ENCODE results near the gene FOXK1. TPM values are rescaled to one million over a fixed set of nuclear protein-coding genes. Genes with fewer than 3 reads are reported as not detected.

The FOXK1 gene
- total RNA-seq, 1 donor from 2014 or later, result 53.6 TPM

DNA sequence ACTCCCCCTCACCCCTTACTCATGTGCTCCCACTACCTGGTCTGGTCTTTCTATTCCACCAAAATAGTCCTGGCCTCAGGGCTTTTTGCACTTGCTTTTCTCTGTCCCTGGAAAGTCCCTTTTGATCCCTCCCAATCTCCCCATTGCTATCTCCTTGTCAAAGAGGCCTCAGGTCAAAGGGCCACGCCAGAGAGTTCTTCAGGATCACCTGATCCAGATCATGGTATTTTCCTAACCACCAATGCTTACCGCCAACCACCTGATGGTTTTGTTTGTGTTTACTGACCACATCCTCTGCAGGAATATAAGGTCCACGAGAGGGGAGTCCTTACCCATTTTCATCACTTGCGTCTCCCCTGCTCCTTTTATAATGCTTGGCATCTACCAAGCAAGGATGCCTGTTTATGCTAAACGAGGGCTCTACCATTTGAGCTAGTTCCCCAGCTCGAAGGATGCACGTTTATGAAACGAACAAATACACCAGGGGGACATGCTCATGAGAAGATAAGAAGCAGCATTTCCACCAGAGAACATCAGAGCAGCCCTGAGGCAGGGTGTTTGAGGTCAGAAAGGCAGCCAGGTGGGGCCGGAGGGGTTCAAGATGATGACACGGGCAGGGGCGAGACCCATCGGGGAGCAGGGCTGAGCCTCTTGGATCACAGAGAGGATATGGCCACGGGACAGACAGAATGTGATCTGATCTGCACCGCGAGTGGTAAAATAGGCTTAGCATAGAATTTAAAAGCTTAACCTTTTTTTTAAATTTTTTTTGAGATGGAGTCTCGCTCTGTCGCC is 43.1 kb upstream of the FOXK1 start:
- Histone ChIP-seq H4K20me1 (ENCODE audit: insufficient read depth, low read length) (no peaks in the 10 kb centered on the region), H3K9me3 (ENCODE audit: insufficient read depth, low read depth, low read length) (no peaks in the 10 kb centered on the region), H3K9ac (ENCODE audit: low read length) (no peak overlapping the region), H3K36me3 (ENCODE audit: insufficient read depth, low read length) (no peaks in the 10 kb centered on the region), H3K4me2 (ENCODE audit: low read length) (no peak overlapping the region), H3K4me1 (ENCODE audit: insufficient read depth, low read length) (peaks cover 12% of the 10 kb centered on the region), H3K27me3 (ENCODE audit: insufficient read depth, low read length) (no peaks in the 10 kb centered on the region), H3K27ac (ENCODE audit: low read depth, low read length) (no peak overlapping the region), H3K4me3 (ENCODE audit: insufficient read depth, low read depth, low read length) (no peak overlapping the region), H2AFZ (ENCODE audit: low read depth, low read length) (no peak overlapping the region), H3K79me2 (ENCODE audit: insufficient read depth, low read length) (no peaks in the 10 kb centered on the region)
- Mint-ChIP-seq H3K27me3 (ENCODE audit: low read depth, unreplicated experiment) (peaks cover 8% of the 10 kb centered on the region), H3K4me3 (ENCODE audit: unreplicated experiment) (no peak overlapping the region), H3K27ac (ENCODE audit: unreplicated experiment) (no peak overlapping the region), H3K4me1 (ENCODE audit: low read depth, unreplicated experiment) (no peaks in the 10 kb centered on the region), H3K36me3 (ENCODE audit: low read depth, unreplicated experiment) (no peaks in the 10 kb centered on the region), H3K9me3 (ENCODE audit: unreplicated experiment) (peaks cover 4% of the 10 kb centered on the region)
- TF ChIP-seq, protein P1, sequence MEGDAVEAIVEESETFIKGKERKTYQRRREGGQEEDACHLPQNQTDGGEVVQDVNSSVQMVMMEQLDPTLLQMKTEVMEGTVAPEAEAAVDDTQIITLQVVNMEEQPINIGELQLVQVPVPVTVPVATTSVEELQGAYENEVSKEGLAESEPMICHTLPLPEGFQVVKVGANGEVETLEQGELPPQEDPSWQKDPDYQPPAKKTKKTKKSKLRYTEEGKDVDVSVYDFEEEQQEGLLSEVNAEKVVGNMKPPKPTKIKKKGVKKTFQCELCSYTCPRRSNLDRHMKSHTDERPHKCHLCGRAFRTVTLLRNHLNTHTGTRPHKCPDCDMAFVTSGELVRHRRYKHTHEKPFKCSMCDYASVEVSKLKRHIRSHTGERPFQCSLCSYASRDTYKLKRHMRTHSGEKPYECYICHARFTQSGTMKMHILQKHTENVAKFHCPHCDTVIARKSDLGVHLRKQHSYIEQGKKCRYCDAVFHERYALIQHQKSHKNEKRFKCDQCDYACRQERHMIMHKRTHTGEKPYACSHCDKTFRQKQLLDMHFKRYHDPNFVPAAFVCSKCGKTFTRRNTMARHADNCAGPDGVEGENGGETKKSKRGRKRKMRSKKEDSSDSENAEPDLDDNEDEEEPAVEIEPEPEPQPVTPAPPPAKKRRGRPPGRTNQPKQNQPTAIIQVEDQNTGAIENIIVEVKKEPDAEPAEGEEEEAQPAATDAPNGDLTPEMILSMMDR (IDR thresholded peaks at IDR 0.05; ENCODE audit: insufficient read depth, low read depth, low read length), result no peak
- TF ChIP-seq EZH2 (IDR thresholded peaks at IDR 0.05; ENCODE audit: insufficient read depth, low read length), result no peak
- FAIRE-seq (no peak), DNase-seq (ENCODE audit: low read depth) (no peak)

DNA sequence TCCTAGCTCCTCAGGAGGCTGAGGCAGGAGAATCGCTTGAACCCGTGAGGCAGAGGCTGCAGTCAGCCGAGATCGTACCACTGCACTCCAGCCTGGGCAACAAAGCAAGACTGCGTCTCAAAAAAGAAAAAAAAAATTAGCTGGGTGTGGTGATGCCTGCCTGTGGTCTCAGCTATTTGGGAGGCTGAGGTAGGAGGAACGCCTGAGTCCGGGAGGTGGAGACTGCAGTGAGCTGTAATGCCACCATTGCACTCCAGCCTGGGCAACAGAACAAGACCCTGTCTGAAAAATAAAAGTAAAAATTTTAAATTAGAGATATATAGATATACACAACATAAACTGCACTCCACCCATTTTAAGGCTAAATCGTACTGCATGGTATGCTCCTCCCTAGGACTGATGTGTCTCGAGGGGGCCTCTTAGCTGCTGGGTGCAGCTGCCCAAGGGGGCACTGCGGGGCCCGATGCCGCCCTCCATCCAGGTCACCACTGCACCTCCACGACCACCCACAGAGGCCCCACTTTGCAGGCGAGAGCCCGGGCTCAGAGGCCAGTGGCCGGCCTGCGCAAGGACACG is 40.9 kb upstream of the FOXK1 start:
- H3K79me2 ChIP-seq (ENCODE audit: insufficient read depth, low read length), result no peaks in the 10 kb centered on the region
- no peak overlapping the region for H3K4me3 Mint-ChIP-seq (ENCODE audit: unreplicated experiment)
- peak overlapping the region; percentile 98 for H3K4me2 ChIP-seq (ENCODE audit: low read length)
- no peak for TF ChIP-seq EZH2 (IDR thresholded peaks at IDR 0.05; ENCODE audit: insufficient read depth, low read length)
- TF ChIP-seq, protein P1 (IDR thresholded peaks at IDR 0.05; ENCODE audit: insufficient read depth, low read depth, low read length), result no peak
- H3K9ac ChIP-seq (ENCODE audit: low read length), result peak overlapping the region; percentile 82
- FAIRE-seq (no peak), DNase-seq (ENCODE audit: low read depth) (no peak)
- peaks cover 9% of the 10 kb centered on the region for H3K27me3 Mint-ChIP-seq (ENCODE audit: low read depth, unreplicated experiment)
- peaks cover 12% of the 10 kb centered on the region for H3K4me1 ChIP-seq (ENCODE audit: insufficient read depth, low read length)
- no peaks in the 10 kb centered on the region for H3K36me3 Mint-ChIP-seq (ENCODE audit: low read depth, unreplicated experiment)
- H4K20me1 ChIP-seq (ENCODE audit: insufficient read depth, low read length), result no peaks in the 10 kb centered on the region
- no peaks in the 10 kb centered on the region for H3K9me3 ChIP-seq (ENCODE audit: insufficient read depth, low read depth, low read length)
- H3K4me3 ChIP-seq (ENCODE audit: insufficient read depth, low read depth, low read length), result peak overlapping the region; percentile 69
- H3K27ac Mint-ChIP-seq (ENCODE audit: unreplicated experiment), result no peak overlapping the region
- H2AFZ ChIP-seq (ENCODE audit: low read depth, low read length), result peak overlapping the region; percentile 97
- peaks cover 7% of the 10 kb centered on the region for H3K9me3 Mint-ChIP-seq (ENCODE audit: unreplicated experiment)
- no peaks in the 10 kb centered on the region for H3K36me3 ChIP-seq (ENCODE audit: insufficient read depth, low read length)
- H3K27ac ChIP-seq (ENCODE audit: low read depth, low read length), result no peak overlapping the region
- no peaks in the 10 kb centered on the region for H3K27me3 ChIP-seq (ENCODE audit: insufficient read depth, low read length)
- H3K4me1 Mint-ChIP-seq (ENCODE audit: low read depth, unreplicated experiment), result no peaks in the 10 kb centered on the region
